ENCODE results near the gene LYST.
"Not testable (repeated sequence)": the region's sequence is repeated elsewhere in the genome, so short reads cannot be mapped to it uniquely, and the experiment has no call there.

The LYST gene

GRCh38 chr1:235808223-235808622, 58.5 kb downstream of the LYST start:
- TF ChIP-seq CTCF (IDR thresholded peaks at IDR 0.05; ENCODE audit: insufficient read depth, low read depth, low read length, missing control alignments) = no peak
- H3K4me3 ChIP-seq (ENCODE audit: low read depth, low read length) = no peak overlapping the region
- DNase-seq (ENCODE audit: low read depth) = no peak

GRCh38 chr1:235806123-235806522, 60.6 kb downstream of the LYST start:
- no peak for TF ChIP-seq CTCF (IDR thresholded peaks at IDR 0.05; ENCODE audit: insufficient read depth, low read depth, low read length, missing control alignments)
- no peak overlapping the region for H3K4me3 ChIP-seq (ENCODE audit: low read depth, low read length)

GRCh38 chr1:235802573-235803346, 63.9 kb downstream of the LYST start:
- no peak for DNase-seq (ENCODE audit: low read depth)
- no peak for TF ChIP-seq CTCF (IDR thresholded peaks at IDR 0.05; ENCODE audit: insufficient read depth, low read depth, low read length, missing control alignments)
- no peak overlapping the region for H3K4me3 ChIP-seq (ENCODE audit: low read depth, low read length)

More at GRCh38 chr1:235806123-235806522, 60.6 kb downstream of the LYST start:
- DNase-seq (ENCODE audit: low read depth) = no peak

GRCh38 chr1:235799264-235799663, 67.4 kb downstream of the LYST start:
- no peak for DNase-seq (ENCODE audit: low read depth)
- no peak for TF ChIP-seq CTCF (IDR thresholded peaks at IDR 0.05; ENCODE audit: insufficient read depth, low read depth, low read length, missing control alignments)
- H3K4me3 ChIP-seq (ENCODE audit: low read depth, low read length) = no peak overlapping the region

- TF ChIP-seq CTCF (IDR thresholded peaks at IDR 0.05; ENCODE audit: insufficient read depth, low read depth, low read length, missing control alignments) = no peak
- no peak overlapping the region for H3K4me3 ChIP-seq (ENCODE audit: low read depth, low read length)
- DNase-seq (ENCODE audit: low read depth) = no peak
Observed at GRCh38 chr1:235791532-235792060, 75.1 kb downstream of the LYST start.

- no peak overlapping the region for H3K4me3 ChIP-seq (ENCODE audit: low read depth, low read length)
- no peak for TF ChIP-seq CTCF (IDR thresholded peaks at IDR 0.05; ENCODE audit: insufficient read depth, low read depth, low read length, missing control alignments)
- no peak for DNase-seq (ENCODE audit: low read depth)
Observed at GRCh38 chr1:235790123-235790522, 76.6 kb downstream of the LYST start.

GRCh38 chr1:235786227-235786898, 80.3 kb downstream of the LYST start:
- H3K4me3 ChIP-seq (ENCODE audit: low read depth, low read length); DNase-seq (ENCODE audit: low read depth): not testable (repeated sequence)
